ENCODE results near the gene PDGFB.
"Not testable (repeated sequence)": the region's sequence is repeated elsewhere in the genome, so short reads cannot be mapped to it uniquely, and the experiment has no call there.

PDGFB gene

GRCh38 chr22:39223091-39223710, 21.6 kb downstream of the PDGFB start:
- no peak for DNase-seq

GRCh38 chr22:39221999-39222686, 22.6 kb downstream of the PDGFB start:
- DNase-seq: no peak

- no peak for DNase-seq
Measured at GRCh38 chr22:39220890-39221850, 23.6 kb downstream of the PDGFB start.

- no peak for DNase-seq
Measured at GRCh38 chr22:39220450-39220849, 24.3 kb downstream of the PDGFB start.

- DNase-seq: no peak
Measured at GRCh38 chr22:39219071-39220039, 25.4 kb downstream of the PDGFB start.

GRCh38 chr22:39218432-39218831, 26.4 kb downstream of the PDGFB start:
- DNase-seq: not testable (repeated sequence)

GRCh38 chr22:39216143-39216490, 28.7 kb downstream of the PDGFB start:
- DNase-seq: no peak

- DNase-seq: no peak
Measured at GRCh38 chr22:39215426-39216142, 29.2 kb downstream of the PDGFB start.

- DNase-seq: no peak
Measured at GRCh38 chr22:39215070-39215396, 29.7 kb downstream of the PDGFB start.

GRCh38 chr22:39214383-39215069, 30.3 kb downstream of the PDGFB start:
- no peak for DNase-seq

GRCh38 chr22:39214006-39214382, 30.8 kb downstream of the PDGFB start:
- no peak for DNase-seq

- DNase-seq: no peak
Measured at GRCh38 chr22:39212721-39213376, 31.9 kb downstream of the PDGFB start.

- DNase-seq: no peak
Measured at GRCh38 chr22:39209756-39210155, 35.0 kb downstream of the PDGFB start.

GRCh38 chr22:39208013-39208680, 36.6 kb downstream of the PDGFB start:
- DNase-seq: no peak

GRCh38 chr22:39207141-39208012, 37.4 kb downstream of the PDGFB start:
- DNase-seq: no peak

GRCh38 chr22:39206491-39206890, 38.3 kb downstream of the PDGFB start:
- no peak for DNase-seq

GRCh38 chr22:39205344-39206021, 39.3 kb downstream of the PDGFB start:
- no peak for DNase-seq

GRCh38 chr22:39204216-39204615, 40.6 kb downstream of the PDGFB start:
- DNase-seq: no peak
